ENCODE data around the gene SLC25A28.

GRCh38 chr10:99565166-99565565, 55.1 kb downstream of the SLC25A28 start:
- TF ChIP-seq, protein P1, sequence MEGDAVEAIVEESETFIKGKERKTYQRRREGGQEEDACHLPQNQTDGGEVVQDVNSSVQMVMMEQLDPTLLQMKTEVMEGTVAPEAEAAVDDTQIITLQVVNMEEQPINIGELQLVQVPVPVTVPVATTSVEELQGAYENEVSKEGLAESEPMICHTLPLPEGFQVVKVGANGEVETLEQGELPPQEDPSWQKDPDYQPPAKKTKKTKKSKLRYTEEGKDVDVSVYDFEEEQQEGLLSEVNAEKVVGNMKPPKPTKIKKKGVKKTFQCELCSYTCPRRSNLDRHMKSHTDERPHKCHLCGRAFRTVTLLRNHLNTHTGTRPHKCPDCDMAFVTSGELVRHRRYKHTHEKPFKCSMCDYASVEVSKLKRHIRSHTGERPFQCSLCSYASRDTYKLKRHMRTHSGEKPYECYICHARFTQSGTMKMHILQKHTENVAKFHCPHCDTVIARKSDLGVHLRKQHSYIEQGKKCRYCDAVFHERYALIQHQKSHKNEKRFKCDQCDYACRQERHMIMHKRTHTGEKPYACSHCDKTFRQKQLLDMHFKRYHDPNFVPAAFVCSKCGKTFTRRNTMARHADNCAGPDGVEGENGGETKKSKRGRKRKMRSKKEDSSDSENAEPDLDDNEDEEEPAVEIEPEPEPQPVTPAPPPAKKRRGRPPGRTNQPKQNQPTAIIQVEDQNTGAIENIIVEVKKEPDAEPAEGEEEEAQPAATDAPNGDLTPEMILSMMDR (IDR thresholded peaks at IDR 0.05; ENCODE audit: poor library complexity, severe bottlenecking) = no peak
- TF ChIP-seq EP300 (conservative IDR thresholded peaks at IDR 0.05; ENCODE audit: poor library complexity, severe bottlenecking) (no peak), POLR2AphosphoS5 (IDR thresholded peaks at IDR 0.05) (no peak), TAF1 (IDR thresholded peaks at IDR 0.05; ENCODE audit: low read depth) (no peak), EZH2 (IDR thresholded peaks at IDR 0.05; ENCODE audit: borderline replicate concordance, insufficient read depth, low read length, poor library complexity, severe bottlenecking) (no peak), REST (IDR thresholded peaks at IDR 0.05; ENCODE audit: borderline replicate concordance) (no peak)

Measured in neural cell (in vitro differentiated cells).